ENCODE data around the gene OSBP2. TPM values are rescaled to one million over a fixed set of nuclear protein-coding genes. Genes with fewer than 3 reads are reported as not detected.

OSBP2 gene
- total RNA-seq, 1 experiment from 2014 or later: 10.2 TPM

GRCh38 chr22:30717952-30718351 is 23.3 kb downstream of the OSBP2 start:
- H3K4me2 ChIP-seq (ENCODE audit: low read length): peak overlapping the region; percentile 36
- no peaks in the 10 kb centered on the region for H3F3A ChIP-seq (ENCODE audit: low read length, unreplicated experiment)
- ATAC-seq (peak; percentile 9; the same call in 1 of the 2 replicates), DNase-seq (no peak)
- peaks cover 21% of the 10 kb centered on the region for H3K4me1 ChIP-seq (ENCODE audit: insufficient read depth, low read length)
- peak overlapping the region; percentile 68 for H3K27ac ChIP-seq (ENCODE audit: low read length)
- no peaks in the 10 kb centered on the region for H4K20me1 ChIP-seq (ENCODE audit: low read length)
- CTCF ChIA-PET: no interaction called here
- intact Hi-C loops (cut with micrococcal nuclease): no loop called here
- H3K79me2 ChIP-seq (ENCODE audit: low read length): no peaks in the 10 kb centered on the region
- no peaks in the 10 kb centered on the region for H3K27me3 ChIP-seq (ENCODE audit: low read length)
- no peak overlapping the region for H3K9ac ChIP-seq (ENCODE audit: low read length)
- 0 out of 2 replicates have a peak overlapping the region, but pooled peaks have one; percentile 9 for H3K4me3 ChIP-seq (ENCODE audit: low read length)
- H3K36me3 ChIP-seq (ENCODE audit: low read depth, low read length): no peaks in the 10 kb centered on the region
- no peak overlapping the region for H2AFZ ChIP-seq (ENCODE audit: low read length)
- H3K9me3 ChIP-seq (ENCODE audit: low read length): no peaks in the 10 kb centered on the region
- POLR2A ChIA-PET (ENCODE audit: unreplicated experiment): no interaction called here
- TF ChIP-seq EZH2 (IDR thresholded peaks at IDR 0.05; ENCODE audit: low read length, unreplicated experiment) (no peak), CTCF (conservative IDR thresholded peaks at IDR 0.05; ENCODE audit: low read depth, low read length) (no peak), EZH2phosphoT487 (IDR thresholded peaks at IDR 0.05; ENCODE audit: borderline replicate concordance, low read length) (no peak)
- BruUV-seq (replicated peaks): no TSS peak
- H3K9me2 ChIP-seq (replicated peaks; ENCODE audit: low read length): no peaks in the 10 kb centered on the region

GRCh38 chr22:30718491-30718890 is 23.8 kb downstream of the OSBP2 start:
- ATAC-seq (no peak), DNase-seq (no peak)
- H4K20me1 ChIP-seq (ENCODE audit: low read length): no peaks in the 10 kb centered on the region
- H3K9ac ChIP-seq (ENCODE audit: low read length): no peak overlapping the region
- no peaks in the 10 kb centered on the region for H3F3A ChIP-seq (ENCODE audit: low read length, unreplicated experiment)
- no peak overlapping the region for H3K4me3 ChIP-seq (ENCODE audit: low read length)
- peak overlapping the region; percentile 36; the same call in 1 of the 2 replicates for H3K4me2 ChIP-seq (ENCODE audit: low read length)
- TF ChIP-seq EZH2phosphoT487 (IDR thresholded peaks at IDR 0.05; ENCODE audit: borderline replicate concordance, low read length): no peak
- TF ChIP-seq EZH2 (IDR thresholded peaks at IDR 0.05; ENCODE audit: low read length, unreplicated experiment): no peak
- no peak for TF ChIP-seq CTCF (conservative IDR thresholded peaks at IDR 0.05; ENCODE audit: low read depth, low read length)
- no peak overlapping the region for H2AFZ ChIP-seq (ENCODE audit: low read length)
- peak overlapping the region; percentile 68; the same call in 1 of the 2 replicates for H3K27ac ChIP-seq (ENCODE audit: low read length)
- no peaks in the 10 kb centered on the region for H3K9me2 ChIP-seq (replicated peaks; ENCODE audit: low read length)
- H3K27me3 ChIP-seq (ENCODE audit: low read length): no peaks in the 10 kb centered on the region
- intact Hi-C loops (cut with micrococcal nuclease): no loop called here
- BruUV-seq (replicated peaks): no TSS peak
- H3K36me3 ChIP-seq (ENCODE audit: low read depth, low read length): no peaks in the 10 kb centered on the region
- ChIA-PET POLR2A (ENCODE audit: unreplicated experiment) (no interaction called here), CTCF (no interaction called here)
- no peaks in the 10 kb centered on the region for H3K9me3 ChIP-seq (ENCODE audit: low read length)
- H3K4me1 ChIP-seq (ENCODE audit: insufficient read depth, low read length): peaks cover 21% of the 10 kb centered on the region
- no peaks in the 10 kb centered on the region for H3K79me2 ChIP-seq (ENCODE audit: low read length)

GRCh38 chr22:30718938-30719337 is 24.3 kb downstream of the OSBP2 start:
- Histone ChIP-seq H3K9ac (ENCODE audit: low read length) (no peak overlapping the region), H3K27me3 (ENCODE audit: low read length) (no peaks in the 10 kb centered on the region), H3K9me2 (replicated peaks; ENCODE audit: low read length) (no peaks in the 10 kb centered on the region), H3K27ac (ENCODE audit: low read length) (no peak overlapping the region), H3K79me2 (ENCODE audit: low read length) (no peaks in the 10 kb centered on the region), H3K9me3 (ENCODE audit: low read length) (no peaks in the 10 kb centered on the region), H3K36me3 (ENCODE audit: low read depth, low read length) (no peaks in the 10 kb centered on the region), H3F3A (ENCODE audit: low read length, unreplicated experiment) (no peaks in the 10 kb centered on the region), H3K4me3 (ENCODE audit: low read length) (no peak overlapping the region), H4K20me1 (ENCODE audit: low read length) (no peaks in the 10 kb centered on the region), H3K4me2 (ENCODE audit: low read length) (no peak overlapping the region), H3K4me1 (ENCODE audit: insufficient read depth, low read length) (peaks cover 21% of the 10 kb centered on the region), H2AFZ (ENCODE audit: low read length) (no peak overlapping the region)
- DNase-seq (no peak), ATAC-seq (no peak)
- intact Hi-C loops (cut with micrococcal nuclease): no loop called here
- ChIA-PET CTCF (no interaction called here), POLR2A (ENCODE audit: unreplicated experiment) (no interaction called here)
- no TSS peak for BruUV-seq (replicated peaks)
- TF ChIP-seq EZH2phosphoT487 (IDR thresholded peaks at IDR 0.05; ENCODE audit: borderline replicate concordance, low read length) (no peak), CTCF (conservative IDR thresholded peaks at IDR 0.05; ENCODE audit: low read depth, low read length) (no peak), EZH2 (IDR thresholded peaks at IDR 0.05; ENCODE audit: low read length, unreplicated experiment) (no peak)

All from PC-3 (cell line).